NCI-H82 treated with DMSO at 0.1 percent for 48 hours (cell line): Measurements from ENCODE around the gene PTTG1IP2.
A peak's percentile ranks its signal among the peaks of the same experiment; 100 is the strongest.
"Not testable (repeated sequence)": the region's sequence is repeated elsewhere in the genome, so short reads cannot be mapped to it uniquely, and the experiment has no call there.

Experiments
- DNase-seq: peaks from one replicate; lab custom pipeline; 2025; ENCODE audit not compliant: unreplicated experiment; lab: John Stamatoyannopoulos, UW

PTTG1IP2 gene

GRCh38 chr7:90469554-90469953, at the start of gene PTTG1IP2:
Gene PTTG1IP2, plus strand, starts transcription at chr7:90469639. Its CDS starts 148 bp downstream, at chr7:90469787.
- no peak for DNase-seq

GRCh38 chr7:90421651-90422050, 47.8 kb upstream of the PTTG1IP2 start:
- no peak for DNase-seq

GRCh38 chr7:90424720-90425119, 44.7 kb upstream of the PTTG1IP2 start:
- DNase-seq, result no peak

- DNase-seq, result no peak
Measured at GRCh38 chr7:90425376-90425775, 44.1 kb upstream of the PTTG1IP2 start.

- DNase-seq, result no peak
Measured at GRCh38 chr7:90430614-90431460, 38.6 kb upstream of the PTTG1IP2 start.

GRCh38 chr7:90432752-90433151, 36.7 kb upstream of the PTTG1IP2 start:
- DNase-seq, result no peak

- no peak for DNase-seq
Measured at GRCh38 chr7:90433221-90433620, 36.2 kb upstream of the PTTG1IP2 start.

GRCh38 chr7:90445633-90446032, 23.8 kb upstream of the PTTG1IP2 start:
- no peak for DNase-seq

GRCh38 chr7:90446137-90446899, 23.1 kb upstream of the PTTG1IP2 start:
- DNase-seq, result no peak

- DNase-seq, result no peak
Measured at GRCh38 chr7:90453259-90453891, 16.1 kb upstream of the PTTG1IP2 start.

- no peak for DNase-seq
Measured at GRCh38 chr7:90453931-90454330, 15.5 kb upstream of the PTTG1IP2 start.

- peak; percentile 12 for DNase-seq
Measured at GRCh38 chr7:90455163-90456030, 14.0 kb upstream of the PTTG1IP2 start.

- DNase-seq, result no peak
Measured at GRCh38 chr7:90458104-90458503, 11.3 kb upstream of the PTTG1IP2 start.

GRCh38 chr7:90459888-90460287, 9.6 kb upstream of the PTTG1IP2 start:
- DNase-seq, result no peak

GRCh38 chr7:90461219-90461618, 8.2 kb upstream of the PTTG1IP2 start:
- DNase-seq, result no peak

GRCh38 chr7:90463151-90463628, 6.2 kb upstream of the PTTG1IP2 start:
- not testable (repeated sequence) for DNase-seq

- DNase-seq, result no peak
Measured at GRCh38 chr7:90465816-90466215, 3.6 kb upstream of the PTTG1IP2 start.

- no peak for DNase-seq
Measured at GRCh38 chr7:90472805-90473540, 3.5 kb downstream of the PTTG1IP2 start.

GRCh38 chr7:90473814-90474213, 4.4 kb downstream of the PTTG1IP2 start:
- no peak for DNase-seq
